ENCODE measurements around the gene CNTNAP2.
"Not testable (repeated sequence)": the region's sequence is repeated elsewhere in the genome, so short reads cannot be mapped to it uniquely, and the experiment has no call there.

The CNTNAP2 gene

DNA sequence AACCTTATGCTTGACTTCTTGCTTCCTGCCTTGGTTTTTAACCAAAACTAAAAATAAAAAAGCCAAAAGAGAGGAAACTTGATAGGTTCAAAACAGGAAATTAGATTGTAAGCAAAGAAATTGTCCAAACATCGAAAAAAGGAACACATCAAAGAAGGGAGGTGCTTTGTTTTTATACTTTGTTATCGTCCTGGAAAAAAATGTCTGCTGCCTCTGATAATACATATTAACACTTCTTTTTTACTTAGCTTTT, 2187.4 kb downstream of the CNTNAP2 start:
- peak; percentile 35 for DNase-seq (ENCODE audit: low spot score)

DNA sequence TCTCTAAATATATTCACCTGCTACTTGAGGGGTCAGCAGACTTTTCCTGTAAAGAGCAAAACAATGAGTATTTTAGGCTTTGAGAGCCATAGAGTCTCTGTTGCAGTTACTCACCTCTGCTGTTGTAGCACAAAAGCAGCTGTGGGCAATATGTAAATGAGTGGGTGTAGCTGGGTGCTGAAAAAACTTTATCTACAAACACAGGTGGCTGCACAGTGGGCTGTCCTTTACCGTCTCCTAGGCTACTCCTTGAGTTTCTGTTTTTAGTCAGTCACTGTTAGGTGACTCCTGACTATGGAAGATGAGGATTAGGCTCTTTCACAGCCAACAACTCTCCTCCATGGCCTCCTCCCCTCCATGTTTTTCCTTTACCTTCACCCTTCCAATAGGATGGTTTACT, 2187.9 kb downstream of the CNTNAP2 start:
- no peak for DNase-seq (ENCODE audit: low spot score)

DNA sequence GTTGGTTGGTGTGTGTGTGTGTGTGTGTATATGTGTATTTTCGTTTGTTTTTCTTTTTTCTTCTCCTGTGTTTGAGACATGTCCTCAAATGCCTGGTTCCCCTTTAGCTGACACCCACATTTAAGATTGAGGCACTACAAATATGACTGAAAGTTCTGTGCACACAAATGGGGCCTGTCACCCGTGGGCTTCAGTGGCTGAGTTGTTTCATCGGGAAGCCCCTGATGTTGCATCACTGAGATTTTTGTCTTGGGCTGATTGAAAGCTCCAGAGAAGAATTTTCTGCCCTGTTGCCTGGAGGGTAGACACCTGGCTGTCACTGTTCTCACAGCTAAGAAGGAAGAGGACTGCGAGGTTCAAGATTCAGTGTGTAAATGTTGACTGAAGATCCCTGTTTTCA, 2190.2 kb downstream of the CNTNAP2 start:
- DNase-seq (ENCODE audit: low spot score), result no peak

DNA sequence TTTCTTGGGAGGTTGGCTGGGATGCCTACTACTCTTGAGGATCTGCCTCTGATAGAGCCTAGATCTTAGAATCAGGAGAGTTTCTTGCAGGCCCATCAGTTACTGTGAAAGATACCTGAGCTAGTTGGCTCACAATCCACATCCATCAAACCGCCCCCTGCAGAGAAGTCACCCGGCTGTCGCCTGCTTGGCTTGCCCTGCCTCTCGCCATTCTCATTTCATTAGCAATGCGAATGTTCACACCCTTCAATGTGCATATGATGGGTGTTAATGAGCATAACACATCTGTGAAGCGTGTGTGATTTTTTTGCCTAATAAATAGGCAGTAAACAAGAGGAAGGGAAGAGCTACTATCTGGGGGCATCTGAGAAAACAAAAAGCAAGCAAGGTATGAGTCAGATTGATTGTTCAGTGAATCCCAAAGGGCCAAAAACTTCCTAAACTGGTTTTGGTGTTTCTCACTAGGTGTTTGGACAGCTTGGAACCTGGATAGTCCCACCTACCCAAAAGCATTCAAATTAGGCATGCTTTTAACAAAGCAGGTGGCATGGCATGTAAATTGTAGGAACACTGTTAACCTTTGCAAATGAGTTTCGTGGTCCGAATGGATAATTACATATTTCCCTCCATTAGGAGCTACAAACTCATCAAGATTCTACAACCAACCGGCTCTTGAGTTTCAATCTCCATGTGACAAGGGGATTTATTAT, 2201.7 kb downstream of the CNTNAP2 start:
- no peak for DNase-seq (ENCODE audit: low spot score)

DNA sequence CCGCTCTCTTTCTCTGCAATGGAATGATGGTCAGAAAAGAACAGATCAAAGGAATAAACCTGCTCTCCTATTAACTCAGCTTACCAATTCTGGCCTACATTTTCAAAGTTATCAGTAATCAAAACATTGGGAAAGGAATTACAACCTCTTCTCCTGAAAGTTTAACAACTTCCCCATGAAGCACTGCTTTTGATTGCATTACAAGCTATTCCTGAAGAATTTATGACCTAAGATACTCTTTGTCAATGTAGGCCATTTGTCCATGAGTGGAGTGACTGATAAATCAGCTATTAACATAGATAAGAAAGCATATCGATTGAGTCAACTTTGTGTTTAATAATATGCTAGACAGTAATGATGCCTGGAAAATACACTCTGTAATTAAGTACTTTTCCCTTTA, 2202.2 kb downstream of the CNTNAP2 start:
- no peak for DNase-seq (ENCODE audit: low spot score)

DNA sequence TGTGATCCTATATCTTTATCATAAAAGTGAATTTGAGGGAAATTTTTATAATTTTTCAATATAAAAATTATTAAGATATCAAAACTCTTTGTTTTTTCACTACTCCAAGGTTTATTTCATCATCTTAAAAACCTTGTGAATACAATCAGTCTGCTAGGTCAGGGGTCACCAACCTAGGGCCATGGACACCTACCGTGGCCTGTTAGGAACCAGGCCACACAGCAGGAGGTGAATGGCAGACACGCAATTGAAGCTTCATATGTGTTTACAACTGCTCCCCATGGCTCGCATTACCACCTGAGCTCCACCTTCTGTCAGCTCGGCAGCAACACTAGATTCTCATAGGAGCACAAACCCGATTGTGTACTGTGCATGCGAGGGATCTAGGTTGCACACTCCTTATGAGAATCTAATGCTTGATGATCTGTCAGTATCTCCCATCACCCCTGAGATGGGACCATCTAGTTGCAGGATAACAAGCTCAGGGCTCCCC, 2202.8 kb downstream of the CNTNAP2 start:
- DNase-seq (ENCODE audit: low spot score), result no peak

DNA sequence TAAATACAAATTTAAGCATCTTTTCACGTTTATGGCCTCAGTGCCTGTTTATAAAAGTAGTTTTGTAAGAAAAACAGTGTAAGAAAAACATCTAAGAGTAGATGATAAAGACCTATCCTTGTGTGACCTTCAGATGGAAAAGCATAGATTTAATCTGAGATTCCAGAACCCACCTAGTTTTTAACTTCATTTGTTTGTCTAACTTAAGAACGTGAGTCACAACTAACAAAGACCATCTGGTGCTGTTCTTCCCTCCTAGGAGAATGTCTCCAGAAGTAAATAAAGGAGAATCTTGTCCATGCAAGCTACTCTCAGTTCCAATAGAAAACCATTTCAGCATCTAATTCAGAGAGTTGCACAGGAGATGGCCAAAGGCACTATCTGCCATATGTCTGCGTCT, 2208.6 kb downstream of the CNTNAP2 start:
- DNase-seq (ENCODE audit: low spot score), result no peak

DNA sequence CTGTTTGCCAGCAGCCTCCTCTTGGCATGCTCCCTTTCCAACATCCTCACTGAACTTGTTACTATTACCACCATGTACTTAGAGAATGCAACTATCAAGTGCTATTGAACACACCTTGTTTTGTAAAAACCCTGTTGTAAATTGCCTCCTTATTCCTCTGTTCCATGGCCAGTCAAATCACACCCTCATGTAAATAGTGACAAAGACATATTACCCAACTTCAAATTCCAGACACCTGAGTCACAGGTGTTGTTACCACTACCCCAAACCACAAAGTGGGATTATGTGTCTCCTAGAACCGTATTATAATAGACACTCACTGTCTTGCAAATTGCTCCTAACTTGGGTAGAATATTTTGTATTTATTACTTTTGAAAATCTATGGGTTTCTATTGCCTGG, 2210.8 kb downstream of the CNTNAP2 start:
- DNase-seq (ENCODE audit: low spot score), result no peak

DNA sequence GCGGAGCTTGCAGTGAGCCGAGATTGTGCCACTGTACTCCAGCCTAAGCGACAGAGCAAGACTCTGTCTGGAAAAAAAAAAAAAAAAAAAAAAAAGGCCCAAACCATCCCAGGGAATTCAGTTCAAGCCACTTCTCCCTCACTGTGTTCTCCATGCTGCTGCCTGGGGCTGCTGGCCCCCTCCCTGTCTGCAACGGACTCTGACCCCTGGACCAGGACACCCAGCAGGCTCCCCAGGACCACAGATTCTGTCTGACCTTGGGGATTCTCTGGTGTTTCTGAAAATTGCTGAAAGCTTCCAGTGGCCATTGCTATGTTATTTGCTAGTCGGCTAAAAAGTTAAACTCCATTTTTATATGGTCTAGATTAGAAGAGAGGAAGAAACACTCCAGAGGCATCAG, 2212.3 kb downstream of the CNTNAP2 start:
- no peak for DNase-seq (ENCODE audit: low spot score)

DNA sequence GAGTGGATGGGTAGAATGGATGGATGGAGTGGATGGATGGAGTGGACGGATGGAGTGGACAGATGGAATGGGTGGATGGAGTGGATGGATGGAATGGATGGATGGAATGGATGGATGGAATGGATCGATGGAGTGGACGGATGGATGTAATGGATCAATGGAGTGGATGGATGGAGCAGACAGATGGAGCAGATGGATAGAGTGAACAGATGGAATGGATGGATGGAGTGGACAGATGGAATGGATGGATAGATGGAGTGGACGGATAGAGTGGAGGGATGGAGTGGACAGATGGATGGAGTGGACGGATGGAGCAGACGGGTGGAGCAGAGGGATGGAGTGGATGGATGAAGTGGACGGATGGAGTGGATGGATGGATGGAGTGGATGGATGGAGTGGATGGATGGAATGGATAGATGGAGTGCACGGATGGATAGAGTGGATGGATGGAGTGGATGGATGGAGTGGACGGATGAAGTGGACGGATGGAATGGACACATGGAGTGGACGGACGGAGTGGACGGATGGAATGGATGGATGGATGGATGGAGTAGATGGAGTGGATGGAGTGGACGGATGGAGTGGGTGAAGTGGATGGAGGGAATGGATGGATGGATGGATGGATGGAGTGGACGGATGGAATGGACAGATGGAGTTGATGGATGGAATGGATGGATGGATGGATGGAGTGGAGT, 2213.7 kb downstream of the CNTNAP2 start:
- no peak for DNase-seq (ENCODE audit: low spot score)

DNA sequence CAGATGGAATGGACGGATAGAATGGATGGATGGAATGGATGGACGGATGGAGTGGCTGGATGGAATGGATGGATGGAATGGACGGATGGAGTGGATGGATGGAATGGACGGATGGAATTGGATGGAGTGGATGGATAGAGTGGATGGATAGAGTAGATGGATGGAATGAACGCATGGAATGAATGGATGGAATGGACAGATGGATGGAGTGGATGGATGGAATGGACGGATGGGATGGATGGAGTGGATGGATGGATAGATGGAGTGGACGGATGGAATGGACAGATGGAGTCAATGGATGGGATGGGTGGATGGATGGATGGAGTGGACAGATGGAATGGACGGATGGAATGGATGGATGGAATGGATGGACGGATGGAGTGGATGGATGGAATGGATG, 2214.2 kb downstream of the CNTNAP2 start:
- no peak for DNase-seq (ENCODE audit: low spot score)

DNA sequence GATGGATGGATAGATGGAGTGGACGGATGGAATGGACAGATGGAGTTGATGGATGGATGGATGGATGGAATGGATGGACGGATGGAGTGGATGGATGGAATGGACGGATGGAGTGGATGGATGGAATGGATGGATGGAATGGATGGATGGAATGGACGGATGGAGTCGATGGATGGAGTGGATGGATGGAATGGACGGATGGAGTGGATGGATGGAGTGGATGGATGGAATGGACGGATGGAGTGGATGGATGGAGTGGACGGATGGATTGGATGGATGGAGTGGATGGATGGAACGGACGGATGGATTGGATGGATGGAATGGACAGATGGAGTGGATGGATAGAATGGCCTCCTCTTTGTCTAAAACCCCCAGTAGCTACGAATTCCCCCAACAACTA, 2214.9 kb downstream of the CNTNAP2 start:
- DNase-seq (ENCODE audit: low spot score), result not testable (repeated sequence)

DNA sequence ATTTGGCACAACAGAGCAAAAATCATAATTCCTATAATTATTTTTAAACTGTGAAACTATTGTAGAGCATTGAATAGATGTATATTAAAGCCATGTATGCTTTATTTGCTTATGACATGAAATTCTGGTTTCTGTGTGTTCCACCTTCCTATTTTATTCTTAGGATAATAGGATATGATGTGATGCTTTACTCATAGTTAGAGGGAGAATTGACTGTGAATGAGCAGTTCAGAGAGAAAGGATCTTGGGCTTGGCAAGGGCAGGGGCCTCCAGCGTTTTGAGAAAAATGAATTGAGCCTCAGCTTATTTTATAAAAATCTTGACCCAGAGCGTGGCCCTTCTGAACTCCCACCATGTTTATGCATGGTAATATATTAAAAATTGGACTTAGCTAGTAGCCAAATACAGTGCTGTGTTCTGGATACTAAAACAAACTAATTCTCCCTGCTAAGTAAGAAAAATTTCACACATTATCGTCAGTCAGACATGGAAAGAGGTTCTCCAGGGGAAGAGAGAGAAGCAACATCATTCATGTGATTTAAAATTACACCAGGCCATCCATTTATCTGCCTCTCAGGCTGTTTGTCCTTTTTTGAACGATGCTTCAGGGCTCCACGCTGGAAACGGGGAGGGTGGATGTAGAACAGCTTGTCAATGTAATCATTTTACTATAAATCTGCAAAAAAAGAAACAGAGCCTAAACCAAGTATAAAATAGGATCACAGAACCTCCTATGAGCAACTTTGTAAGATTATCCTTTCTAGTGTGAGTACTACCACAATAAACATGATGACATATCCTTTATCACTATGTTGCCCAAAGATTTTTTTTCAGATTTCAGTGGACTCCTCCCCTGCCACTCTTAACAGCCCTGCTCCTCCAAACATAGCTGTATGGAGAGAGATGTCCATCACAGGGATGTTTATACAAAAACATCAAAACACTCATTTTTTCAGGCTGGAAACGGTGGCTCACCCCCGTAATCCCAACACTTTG, 2215.9 kb downstream of the CNTNAP2 start:
- DNase-seq (ENCODE audit: low spot score), result no peak

DNA sequence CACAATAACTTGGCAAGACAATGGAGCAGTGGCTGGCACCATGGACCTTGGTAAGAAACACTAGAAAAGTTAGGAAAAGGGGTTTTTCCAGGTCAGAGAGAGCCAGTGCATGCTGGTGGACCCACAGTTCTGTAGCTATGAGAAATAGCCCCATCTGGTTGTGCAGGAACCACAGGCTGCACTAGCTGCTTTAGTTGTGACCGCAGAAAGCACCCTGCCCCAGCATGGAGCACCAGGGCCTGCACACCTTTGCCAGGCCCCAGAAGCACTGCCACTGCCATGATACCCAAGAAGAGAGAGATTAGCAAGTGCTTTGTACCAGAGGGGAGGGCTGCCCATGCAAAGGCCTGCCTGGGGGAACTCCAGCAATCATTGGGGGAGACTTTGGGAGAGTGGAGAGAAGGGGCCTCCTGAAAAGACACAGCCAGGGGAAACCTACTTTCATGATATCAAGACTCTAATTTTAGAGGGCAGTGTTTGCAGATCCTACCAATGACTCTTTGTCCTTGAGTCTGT, 2217.9 kb downstream of the CNTNAP2 start:
- no peak for DNase-seq (ENCODE audit: low spot score)

DNA sequence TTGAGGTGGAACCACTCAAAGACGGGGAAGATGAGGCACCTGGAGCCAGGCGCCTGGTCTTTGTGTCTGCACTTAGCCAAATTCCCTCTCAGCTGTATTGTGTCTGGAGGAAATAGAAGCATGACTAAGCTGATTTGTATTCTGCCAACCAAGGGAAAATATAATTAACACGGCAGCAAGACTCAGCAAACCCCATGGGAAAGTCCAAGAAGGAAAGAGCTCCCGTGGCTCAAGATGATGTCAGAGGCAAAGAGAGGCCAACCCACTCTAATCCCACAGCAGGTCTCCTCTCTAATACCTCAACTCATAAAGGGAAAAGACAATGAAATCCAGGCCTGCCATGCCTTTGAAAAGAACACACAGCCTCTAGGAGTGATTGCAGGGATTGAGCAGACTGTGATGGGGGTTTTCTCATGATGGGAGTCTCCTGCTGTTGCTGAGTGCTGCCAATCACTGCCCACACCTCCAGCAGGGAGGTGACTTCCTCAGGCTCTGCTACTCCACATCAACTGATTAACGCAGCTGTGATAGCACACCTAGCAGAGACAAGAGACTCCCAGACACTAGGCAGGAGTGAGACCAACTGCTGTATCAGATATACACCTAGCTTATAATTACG, 2218.5 kb downstream of the CNTNAP2 start:
- no peak for DNase-seq (ENCODE audit: low spot score)

DNA sequence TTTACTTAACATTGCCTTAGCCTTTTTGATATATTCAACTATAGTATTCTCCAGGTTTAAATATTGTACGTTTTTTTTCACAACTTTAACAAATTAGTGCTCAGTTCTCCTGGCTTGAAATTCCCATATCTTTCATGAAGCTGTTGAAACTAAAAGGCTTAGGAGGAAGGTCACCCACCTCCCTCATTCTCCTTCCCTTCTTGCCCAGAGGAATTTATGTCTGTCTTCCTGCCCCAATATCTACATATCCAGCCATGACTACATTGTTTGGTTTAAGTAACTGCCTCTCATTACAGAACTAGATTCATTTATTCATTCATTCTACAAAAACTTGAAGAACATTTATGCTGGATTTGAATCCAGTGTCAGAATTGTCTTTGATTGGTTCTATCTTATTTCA, 2219.2 kb downstream of the CNTNAP2 start:
- DNase-seq (ENCODE audit: low spot score), result no peak

DNA sequence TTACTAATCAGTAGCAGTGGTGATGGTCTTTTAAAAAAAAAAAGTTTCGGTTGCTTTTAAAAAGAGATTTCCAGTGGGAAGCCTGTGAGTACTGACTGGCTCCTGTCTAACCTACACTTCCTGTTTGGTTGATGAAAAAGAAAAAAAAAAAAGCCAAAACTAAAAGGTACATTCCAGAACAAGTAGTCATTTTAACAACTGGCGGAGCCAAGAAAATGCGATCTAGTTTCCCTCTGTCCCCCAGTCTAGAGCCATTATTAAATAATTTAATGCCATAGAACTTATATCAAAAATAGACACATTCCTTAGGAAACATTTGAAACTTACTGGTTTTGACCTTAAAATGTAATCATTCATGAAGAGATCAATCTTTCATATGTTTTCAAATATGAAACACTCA, 2219.8 kb downstream of the CNTNAP2 start:
- no peak for DNase-seq (ENCODE audit: low spot score)

DNA sequence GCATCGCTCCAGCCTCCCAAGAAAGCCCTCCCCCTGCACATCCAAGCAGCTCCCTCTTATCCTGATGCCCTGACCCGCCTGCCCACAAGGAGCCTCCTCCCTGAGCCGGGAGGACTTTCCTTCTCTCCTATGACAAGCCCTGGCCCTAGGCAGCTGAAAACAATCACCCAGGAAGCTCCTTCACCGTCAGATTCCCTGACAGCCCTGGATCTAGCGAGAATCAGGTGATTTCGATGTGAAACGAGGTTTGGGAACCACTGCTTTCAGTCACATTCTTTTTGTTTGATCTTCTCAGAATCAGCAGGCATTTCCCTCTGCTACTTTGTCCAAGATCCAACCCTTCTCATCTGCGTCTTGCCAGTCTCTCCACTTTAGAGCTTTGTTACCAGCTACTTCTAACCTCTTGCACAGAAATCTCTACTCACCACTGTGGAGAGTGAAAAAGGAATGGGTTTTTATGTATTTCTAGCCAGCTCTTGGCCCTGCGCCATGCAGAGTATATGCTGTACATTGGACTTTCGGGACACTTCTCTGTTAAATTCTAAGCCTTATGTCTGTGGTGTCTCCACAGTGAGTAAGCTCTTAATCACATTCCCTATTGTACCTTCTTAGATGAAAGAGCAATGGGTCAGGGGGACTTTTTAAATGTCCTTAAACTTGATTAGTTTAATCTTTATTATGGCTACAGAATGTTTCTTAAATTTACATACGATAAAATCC, 2220.8 kb downstream of the CNTNAP2 start:
- DNase-seq (ENCODE audit: low spot score), result no peak

DNA sequence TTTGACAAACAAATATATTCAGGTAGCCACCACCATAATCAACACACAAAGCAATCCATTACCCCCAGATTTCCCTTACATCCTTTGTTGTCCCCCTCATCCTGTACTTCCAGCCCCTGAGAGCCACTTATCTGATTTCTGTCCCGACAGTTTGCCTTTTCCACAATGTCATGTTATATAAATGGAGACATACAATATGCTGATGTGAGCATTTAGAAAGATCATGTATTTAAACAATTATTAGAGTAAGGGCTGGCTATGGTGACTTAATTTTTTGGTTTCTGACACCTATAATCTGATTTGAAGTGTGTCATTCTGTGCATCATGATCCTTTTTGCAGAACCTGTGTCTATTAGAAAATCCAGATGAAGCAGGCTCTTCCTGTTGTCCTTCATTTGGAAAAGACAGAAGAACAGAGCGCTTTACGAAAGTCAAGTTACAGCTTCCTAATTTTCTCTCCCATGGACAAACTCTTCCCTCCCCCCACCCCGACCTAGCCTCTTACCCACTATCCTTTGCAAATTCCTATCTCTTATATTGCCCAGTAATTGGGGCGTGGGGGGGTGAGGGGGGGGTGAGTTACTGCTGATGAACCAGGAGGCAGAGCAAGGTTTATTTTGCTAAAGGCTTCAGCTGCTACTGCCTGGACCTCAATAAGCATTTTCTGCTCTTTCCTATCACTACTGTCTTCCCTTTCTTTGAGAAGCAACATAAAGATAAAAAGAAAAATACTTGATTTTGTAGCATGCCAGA, 2221.6 kb downstream of the CNTNAP2 start:
- no peak for DNase-seq (ENCODE audit: low spot score)

DNA sequence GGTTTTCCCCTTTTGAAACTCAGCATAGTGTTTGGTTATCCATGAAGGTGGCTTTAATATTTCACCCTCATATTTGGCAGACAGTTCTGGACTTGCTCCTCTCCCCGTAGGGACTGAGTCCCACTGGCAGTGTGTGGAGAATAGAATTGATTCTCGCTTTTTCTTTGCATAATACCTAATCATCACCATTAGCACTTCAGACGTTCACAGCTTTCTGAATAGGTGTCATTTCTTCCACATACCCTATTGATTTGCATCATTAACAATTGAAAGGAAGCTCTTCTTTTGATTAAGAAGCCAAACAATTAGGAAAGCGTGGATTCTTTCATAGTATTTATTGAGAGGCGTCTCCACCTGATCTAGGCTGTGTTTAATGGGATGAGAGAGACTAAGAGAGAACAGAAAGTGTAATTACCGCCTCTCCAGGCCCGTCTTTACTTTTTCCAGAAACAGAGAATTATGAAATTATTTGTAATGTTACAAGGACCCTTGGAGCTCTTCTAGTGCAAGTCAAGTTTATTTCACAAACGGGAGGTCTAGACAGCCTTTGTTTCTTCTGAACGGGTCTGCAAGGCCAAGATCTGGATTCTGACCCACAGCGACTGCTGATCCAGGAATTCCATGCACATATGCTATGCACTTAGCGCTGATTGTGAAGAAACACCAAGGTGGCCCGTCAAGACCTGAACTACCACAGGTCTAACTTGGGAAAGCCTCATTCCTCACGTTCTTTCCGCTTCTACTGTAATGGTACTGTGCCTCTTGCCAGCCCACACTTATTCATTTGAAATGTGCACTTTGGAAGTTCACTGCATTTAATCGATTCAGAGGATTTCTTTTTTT, 2224.1 kb downstream of the CNTNAP2 start:
- no peak for DNase-seq (ENCODE audit: low spot score)
